GM23248 (cell line): ENCODE measurements around the gene SYPL2.

Experiments
- EZH2 ChIP-seq: fragments of 200-600 bp; sonication (generic); IDR thresholded peaks from 2 replicates; pipeline ENCODE4 v1.6.1; 2018; ENCODE audit warnings: antibody characterized with exemption, mild to moderate bottlenecking; ENCODE audit not compliant: insufficient read depth, poor library complexity, severe bottlenecking
- EZH2phosphoT487 ChIP-seq: fragments of 200-600 bp; sonication (generic); IDR thresholded peaks from 2 replicates; pipeline ENCODE4 v1.6.1; 2018; ENCODE audit warnings: antibody characterized with exemption, moderate library complexity, mild to moderate bottlenecking, low read depth; ENCODE audit not compliant: insufficient read depth

GRCh38 chr1:109508873-109509175 is 42.5 kb downstream of the SYPL2 start:
- TF ChIP-seq EZH2 (no peak), EZH2phosphoT487 (no peak)
